HG02610 (cell line): ENCODE measurements around the gene NEK9.
A peak's percentile ranks its signal among the peaks of the same experiment; 100 is the strongest.
"Not testable (repeated sequence)": the region's sequence is repeated elsewhere in the genome, so short reads cannot be mapped to it uniquely, and the experiment has no call there.

Source experiments
- ATAC-seq: cut with Tn5 transposase; IDR thresholded peaks from one replicate; pipeline ENCODE4 v1.9.1; 2021; ENCODE audit warnings: mild to moderate bottlenecking, moderate library complexity; ENCODE audit not compliant: unreplicated experiment

The NEK9 gene

DNA sequence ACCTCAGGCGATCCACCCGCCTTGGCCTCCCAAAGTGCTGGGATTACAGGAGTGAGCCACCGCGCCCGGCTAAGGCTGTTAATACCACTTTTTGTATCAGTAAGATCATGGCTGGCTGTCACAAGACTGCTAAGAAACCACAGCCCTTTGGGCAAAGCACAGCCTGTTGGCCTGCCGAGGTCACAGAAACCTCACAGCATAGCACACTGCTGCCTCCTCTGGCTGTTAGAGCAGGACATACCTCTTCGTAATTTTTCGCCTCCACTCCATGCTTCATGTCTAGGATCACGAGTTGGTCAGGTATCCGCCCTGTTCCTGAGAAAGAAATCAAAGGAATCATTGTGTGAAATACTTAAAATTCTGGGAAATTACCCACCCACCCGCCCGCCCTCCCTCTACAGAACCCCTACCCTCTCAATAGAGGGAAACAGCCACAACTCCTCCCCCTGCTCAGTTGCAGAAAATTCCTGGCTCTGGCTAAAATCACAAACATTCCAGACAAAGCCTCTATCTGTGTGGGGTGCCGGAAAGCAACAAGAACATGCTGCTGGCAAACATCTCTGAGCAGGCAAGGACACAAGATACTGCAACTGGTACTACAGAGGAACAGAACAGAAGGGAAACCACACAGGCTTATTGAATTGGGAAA, 20.7 kb upstream of the NEK9 start:
- ATAC-seq, result no peak

DNA sequence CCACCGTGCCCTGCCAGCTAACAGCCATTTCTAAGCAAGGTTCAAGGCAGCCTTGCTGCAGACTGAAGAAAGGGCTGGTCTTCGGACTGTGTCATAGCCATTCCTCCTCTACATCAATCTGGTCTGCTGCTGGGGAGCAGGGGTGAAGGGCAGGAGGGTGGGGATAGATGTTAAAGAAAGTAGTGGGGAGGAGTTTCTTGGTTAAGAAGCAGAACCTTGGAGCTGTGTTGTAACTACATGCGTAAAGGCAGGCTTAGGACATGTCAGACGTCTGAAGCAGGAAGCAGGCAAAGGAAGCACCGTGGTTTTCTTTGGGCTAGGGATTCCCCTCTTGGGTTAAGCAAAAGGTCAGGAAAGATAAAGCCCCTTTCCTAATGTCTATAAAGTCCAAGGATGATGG, 18.1 kb upstream of the NEK9 start:
- ATAC-seq, result no peak

DNA sequence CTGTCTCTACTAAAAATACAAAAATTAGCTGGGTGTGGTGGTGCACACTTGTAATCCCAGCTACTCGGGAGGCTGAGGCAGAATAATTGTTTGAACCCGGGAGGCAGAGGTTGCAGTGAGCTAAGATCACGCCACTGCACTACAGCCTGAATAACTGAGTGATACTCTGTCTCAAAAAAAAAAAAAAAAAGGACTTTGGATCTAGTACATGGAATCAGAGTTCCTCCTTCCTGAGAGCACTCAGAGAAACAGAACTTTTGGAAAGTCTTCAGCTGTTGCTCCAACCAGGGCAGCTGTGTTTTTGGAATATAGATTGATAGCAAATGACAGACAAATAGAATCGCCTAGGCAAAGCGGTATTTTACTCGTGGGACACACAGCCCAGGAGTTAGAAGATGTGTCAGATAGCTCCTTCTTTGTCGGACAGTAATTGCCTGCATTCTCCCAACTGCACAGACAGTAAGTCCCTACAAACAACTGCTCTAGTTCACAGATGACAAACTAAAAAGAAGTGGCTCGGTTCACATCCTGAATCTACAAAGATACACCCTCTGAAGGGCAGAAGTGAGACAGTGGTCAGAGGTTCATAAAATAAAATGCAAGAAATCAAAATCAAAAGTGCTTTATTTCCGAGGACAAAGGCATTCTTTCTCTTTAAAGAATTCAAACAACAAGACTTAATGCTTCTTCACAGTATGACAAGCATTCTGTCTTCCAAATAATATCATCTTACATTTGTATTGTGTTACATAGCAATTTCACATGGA, 17.1 kb upstream of the NEK9 start:
- no peak for ATAC-seq

DNA sequence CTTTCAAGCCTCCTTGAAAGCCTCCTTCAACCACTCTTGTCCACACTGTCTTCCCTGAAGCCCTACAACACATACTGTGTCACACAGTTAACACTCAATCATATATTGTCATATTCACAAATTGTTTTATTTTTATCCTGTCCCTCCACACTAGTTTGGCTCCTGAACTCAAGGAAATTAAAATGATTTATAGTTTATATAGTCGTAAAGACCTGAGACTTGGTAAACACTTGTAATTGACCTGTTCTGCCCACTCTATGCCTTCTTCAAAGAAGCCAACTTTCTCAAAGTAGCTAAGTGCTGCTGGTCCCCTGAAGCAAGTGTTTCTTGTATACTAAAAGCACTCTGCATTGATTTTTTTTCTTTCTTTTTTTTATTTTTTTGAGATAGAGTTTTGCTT, 15.6 kb upstream of the NEK9 start:
- ATAC-seq, result no peak

DNA sequence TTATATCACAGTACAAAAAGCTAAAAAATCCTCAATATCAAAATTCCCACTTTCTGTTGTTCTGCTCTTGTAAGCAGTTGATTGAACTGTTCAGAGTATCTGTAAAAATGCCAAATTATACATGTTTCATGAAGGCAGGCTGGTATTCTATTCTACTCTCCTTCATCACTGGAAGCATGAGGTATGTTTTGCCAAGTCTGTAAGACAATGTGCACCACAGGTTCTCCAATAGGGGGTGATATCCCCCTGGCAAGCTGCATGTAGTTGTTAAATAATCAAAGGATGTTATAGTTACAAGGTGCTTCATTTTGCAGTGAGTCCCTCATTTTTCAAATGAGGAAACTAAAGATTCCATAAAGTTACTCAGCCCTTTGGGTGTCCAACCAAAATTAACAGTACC, 15.1 kb upstream of the NEK9 start:
- ATAC-seq, result no peak

DNA sequence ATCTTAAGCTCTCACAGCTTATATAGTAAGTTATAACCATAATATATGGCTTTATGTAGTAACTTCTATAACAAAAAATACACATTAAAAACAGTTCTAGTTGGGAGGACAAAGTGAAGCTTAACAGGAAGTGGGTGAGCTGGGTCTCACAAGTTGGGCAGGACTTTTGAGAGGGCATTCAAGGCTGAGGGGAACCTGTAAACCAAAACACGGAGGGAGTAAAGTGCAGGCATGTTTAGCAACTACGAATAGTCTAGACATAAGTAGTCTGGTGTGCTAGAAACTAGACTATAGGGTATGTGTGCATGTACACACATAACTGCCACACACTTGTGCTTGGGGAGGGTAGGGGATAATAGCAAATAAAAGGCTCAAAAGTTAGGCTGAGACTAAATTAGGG, 14.2 kb upstream of the NEK9 start:
- ATAC-seq, result no peak

DNA sequence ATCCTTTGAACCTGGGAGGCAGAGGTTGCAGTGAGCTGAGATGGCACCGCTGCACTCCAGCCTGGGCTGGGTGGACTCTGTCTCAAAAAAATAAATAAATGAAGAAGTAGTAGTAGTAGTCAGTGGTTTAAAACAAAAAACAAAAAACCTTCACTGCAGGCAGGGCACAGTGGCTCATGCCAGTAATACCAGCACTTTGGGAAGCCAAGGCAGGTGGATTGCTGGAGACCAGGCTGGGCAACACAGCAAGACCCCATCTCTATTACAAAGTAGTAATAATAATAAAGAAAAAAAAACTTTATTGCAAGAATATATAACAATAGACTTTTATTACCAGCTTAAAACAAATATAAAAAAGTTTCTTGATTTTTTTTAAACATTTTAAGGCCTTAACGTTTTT, 13.8 kb upstream of the NEK9 start:
- no peak for ATAC-seq

DNA sequence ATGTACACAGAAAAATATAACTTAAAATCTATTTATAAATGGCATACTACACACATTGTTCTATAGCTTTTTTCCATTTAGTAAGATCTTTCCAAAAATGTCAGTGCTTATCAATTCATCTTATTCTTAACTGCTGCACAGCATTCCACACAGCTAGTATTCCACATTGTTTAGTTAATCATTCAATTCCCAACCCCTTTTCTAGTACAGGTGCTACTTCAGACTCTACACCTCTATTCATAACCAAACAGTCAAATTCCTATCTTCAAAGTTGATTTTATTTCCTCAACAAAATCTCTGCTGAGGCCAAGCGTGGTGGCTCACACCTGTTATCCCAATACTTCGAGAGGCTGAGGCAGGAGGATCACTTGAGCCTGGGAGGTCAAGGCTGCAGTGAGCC, 12.3 kb upstream of the NEK9 start:
- ATAC-seq, result no peak

DNA sequence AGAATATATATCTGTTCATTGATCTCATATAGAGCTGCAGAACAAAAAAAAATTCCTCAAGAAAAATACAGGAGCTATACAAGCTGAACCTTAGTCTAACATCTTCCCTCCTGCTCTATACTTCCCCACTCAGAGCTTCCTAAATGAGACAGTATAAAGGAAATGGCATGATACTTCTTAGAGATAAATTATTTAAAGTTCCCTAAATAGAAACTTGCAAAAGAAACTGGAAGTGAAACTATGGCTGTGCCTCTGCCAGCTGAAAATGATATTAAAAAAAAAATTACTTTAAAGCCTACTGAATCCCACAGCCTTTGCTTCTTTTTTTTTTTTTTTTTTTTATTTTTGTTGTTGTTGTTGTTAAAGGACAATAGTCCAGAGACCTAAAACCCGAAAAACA, 11.6 kb upstream of the NEK9 start:
- ATAC-seq, result no peak

DNA sequence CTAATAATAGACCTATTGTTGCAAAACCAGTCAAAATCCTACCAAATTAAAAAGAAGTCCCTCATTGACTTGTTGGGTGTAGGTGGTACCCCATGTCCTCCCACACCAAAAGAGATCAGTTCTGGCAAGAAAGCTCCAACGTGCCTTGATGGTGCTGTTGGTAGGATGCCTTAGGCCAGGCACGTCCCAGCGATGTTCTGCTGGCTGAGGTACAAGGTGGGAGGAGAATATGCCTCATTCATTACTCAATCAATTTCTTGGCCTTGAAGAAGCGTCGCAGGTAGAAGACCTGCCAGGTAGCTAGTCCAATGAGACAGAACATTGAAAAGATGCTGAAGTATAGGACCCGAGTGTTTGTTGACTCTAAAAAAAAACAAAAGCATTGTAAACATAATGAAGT, 7.8 kb upstream of the NEK9 start:
- no peak for ATAC-seq

DNA sequence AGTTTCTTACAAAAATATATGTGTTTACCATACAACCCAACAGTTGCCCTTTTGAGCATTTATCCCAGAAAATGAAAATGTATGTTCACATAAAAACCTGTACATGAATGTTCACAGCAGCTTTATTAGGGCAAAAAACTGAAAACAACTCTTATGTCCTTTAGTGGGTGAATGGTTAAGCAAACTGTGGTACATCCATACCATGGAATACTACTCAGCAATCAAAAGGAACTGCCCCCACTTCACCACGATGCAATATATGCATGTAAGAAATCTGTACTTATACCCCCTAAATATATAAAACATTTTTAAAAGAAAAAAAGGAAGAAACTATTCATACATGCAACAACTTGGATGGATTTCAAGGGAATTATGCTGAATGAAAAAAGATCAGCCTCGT, 6.7 kb upstream of the NEK9 start:
- ATAC-seq, result no peak

DNA sequence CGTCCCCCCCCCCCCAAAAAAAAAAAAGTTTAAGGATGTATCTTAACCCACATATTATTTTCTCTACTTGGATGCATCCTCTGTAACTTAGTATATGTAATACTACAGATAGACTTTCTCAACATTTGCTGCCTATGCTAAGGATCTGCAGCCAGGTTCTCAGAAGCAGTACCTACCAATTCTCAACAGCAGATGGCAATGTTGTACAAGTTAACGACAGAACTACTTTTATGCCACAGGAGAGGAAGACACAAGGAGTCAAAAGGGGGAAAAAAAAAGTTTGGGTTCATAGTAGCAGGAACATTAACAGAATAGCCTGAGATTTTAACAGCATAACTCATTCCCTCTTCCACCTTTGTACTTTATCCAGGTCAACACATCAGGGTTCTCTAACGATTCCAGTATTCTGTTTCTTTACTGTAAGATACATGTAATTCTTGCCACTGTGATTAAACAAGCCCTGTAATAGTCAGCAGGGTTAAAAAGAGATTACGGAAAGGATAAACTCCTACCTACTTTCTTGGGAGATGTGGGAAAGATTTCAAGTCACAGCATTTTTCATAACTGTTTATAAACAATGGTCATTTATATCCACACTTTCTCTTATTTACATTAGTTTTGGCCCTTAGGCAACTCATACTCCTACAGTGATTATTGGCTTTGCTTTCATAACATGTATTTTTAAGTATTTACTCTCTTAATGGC, 5.7 kb upstream of the NEK9 start:
- peak; percentile 46 for ATAC-seq

DNA sequence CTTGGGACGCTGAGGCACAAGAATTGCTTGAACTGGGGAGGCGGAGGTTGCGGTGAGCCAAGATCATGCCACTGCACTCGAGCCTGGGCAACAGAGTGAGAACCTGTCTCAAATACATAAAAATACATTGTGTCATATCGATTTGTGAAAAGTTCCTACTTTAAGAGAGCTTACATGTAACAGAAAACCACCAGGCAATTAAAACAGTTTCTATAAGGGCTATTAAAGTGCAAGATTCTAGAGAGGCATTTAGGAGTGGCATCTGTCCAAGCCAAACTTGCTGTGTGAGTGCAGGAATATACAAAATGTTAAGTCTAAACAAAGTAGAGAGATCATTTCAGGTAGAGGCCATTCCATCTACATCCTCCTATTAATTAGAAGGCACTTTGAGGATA, 1.7 kb upstream of the NEK9 start:
- ATAC-seq, result no peak

DNA sequence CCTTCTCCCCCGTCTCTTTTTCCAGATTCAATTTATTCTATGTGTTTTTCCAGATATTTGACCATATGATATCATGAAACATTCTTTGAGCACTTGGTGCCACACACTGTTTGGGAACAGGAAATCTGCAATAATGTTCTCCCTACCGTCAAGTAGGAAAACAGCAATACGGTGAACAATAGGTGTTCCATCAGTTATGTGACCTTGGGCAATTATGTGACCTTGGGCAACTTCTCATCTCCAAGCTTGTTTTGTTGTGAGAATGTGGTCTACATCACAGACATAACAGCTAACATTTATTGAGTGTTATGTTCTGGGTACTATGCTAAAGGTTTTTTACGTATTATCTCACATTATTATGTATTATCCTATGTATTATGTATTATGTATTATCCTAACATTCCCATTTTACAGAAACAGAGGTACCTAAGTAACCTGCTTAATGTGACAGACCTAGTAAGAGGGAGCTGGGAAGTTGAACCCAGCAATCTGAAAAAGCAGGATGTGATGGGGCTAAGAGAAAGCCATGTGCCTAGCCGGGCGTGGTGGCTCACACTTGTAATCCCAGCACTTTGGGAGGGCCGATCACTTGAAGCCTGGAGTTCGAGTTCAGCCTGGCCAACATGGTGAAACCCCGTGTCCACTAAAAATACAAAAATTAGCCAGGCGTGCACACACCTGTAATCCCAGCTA, 1.2 kb upstream of the NEK9 start:
- no peak for ATAC-seq

DNA sequence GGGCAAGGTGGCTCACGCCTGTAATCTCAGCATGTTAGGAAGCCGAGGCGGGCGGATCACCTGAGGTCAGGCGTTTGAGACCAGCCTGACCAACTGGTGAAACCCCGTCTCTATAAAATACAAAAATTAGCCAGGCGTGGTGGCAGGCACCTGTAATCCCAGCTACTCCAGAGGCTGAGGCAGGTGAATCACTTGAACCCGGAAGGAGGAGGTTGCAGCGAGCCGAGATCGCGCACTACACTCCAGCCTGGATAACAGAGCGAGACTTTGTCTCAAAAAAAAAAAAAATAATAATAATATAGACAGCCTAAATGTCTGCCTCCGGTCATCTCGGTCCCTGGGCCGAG, 599 bp upstream of the NEK9 start:
- ATAC-seq, result not testable (repeated sequence)

DNA sequence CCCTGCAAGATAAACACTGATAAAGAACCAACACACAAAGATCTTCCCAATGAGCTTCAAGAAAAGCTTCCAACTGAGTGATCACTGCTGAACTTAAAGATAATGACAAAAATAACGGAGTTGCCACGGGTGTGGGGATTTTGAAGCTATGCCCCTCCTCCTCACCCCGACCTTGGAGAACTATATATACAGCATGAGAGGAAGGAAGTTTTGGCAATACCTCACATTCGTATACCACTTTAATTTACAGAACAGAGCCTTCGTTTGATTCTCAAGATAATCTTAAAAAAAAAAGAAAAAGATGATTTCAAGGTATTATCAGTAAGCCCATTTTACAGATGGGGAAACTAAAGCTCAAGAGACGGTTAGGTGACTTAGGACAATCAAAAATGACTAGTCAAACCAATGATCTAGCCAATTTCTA, 715 bp downstream of the NEK9 start:
- ATAC-seq, result no peak

DNA sequence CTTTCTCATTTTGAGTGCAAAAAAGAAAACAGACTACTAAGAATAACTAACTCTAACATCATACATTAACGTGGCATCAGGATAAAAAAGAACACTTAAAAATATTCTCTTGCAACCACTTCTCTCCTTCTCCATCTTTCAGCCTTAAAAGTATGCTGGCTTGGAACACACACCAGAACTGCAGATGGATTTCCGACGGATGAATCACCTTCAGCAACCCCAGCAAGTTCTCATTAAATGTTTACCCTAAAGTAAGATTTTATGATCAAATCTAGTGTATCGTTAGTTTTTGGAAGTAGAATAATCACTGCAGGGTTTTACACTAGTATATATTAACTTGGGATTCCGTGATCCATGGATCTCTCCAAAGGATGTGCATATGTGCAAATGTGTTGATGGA, 1.2 kb downstream of the NEK9 start:
- ATAC-seq, result no peak

DNA sequence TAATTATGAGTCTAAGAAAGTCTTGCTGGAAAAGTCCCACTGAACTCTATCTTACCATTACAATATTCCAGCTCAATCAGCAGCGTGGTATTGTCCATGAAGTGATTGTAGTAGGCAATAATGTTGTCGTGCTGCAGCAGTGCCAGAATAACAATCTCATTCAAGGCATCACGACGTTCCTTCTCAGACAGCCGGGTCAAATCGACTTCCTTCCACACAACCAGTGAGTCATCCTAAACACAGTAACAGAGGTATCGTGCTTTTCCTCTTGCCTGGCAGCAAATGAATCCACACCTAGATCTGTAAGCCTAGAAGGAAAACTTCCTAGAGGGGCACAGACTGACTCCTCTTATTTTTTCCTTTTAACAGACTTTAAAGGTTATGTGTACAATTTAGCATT, 2.9 kb downstream of the NEK9 start:
- ATAC-seq, result no peak

DNA sequence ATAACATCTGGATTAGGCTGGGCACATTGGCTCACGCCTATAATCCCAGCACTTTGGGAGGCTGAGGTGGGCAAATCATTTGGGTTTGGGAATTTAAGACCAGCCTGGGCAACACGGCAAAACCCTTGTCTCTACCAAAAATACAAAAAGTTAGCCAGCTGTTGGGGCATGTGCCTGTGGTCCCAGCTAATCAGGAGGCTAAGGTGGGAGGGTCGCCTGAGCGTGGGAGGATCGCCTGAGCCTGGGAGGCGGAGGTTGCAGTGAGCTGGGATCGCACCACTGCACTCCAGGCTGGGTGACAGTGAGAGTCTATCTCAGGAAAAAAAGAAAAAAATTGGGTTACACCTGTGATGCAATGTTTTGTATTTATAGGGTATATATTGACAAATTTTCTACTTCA, 5.3 kb downstream of the NEK9 start:
- ATAC-seq, result no peak

DNA sequence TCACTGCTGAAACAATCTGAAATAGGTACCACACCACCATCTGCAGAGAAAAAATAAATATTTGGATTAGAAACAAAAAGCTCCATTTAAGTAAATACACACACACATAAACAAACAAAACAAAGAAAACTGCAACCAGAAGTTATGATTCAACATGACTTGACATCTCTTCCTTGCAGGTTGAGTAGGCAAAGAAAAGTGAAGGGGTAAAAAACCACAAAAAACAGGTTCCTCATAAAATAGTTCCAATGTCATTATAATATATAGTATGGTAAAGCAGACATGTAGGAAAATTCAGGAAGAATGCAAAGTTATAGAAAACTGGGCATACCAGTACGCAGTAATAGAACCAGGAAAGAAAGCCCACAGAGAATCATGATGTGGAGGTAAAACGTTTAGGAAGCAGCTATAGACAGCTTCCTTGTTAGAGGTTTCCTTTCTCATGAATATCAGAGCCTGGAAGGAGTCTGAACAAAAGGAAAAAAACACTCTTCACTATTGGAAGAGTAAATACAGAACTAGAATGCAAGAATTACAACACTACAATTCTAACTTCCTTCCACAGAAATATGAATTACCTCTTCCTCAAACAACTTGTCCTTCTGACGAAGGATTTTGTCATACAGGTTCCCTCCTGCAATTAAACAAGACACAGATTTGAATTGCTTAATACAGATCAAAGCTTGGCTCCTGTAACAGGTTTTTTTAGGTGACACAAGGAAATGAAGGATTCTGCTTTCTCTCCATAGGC, 6.1 kb downstream of the NEK9 start:
- ATAC-seq, result no peak

DNA sequence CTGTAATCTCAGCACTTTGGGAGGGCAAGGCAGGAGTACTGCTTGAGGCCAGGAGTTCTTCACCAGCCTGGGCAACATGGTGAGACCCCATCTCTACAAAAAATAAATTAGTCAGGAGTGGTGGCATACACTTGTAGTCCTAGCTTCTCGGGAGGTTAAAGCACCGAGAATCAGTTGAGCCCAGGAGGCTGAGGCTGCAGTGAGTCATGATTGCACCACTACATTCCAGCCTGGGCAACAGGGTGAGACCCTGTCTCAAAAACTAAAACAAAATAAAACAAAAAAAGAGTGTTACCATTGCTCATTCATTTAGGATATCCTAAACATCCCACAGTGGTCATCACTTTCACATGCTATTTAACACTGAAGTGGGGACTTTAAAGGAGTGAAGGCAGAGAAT, 7.8 kb downstream of the NEK9 start:
- ATAC-seq, result no peak
